H1 (cell line): ENCODE data around the gene CCDC196. TPM values are rescaled to one million over a fixed set of nuclear protein-coding genes. Genes with fewer than 3 reads are reported as not detected.

ENCODE experiments used
- CTCF ChIA-PET: fragments of 300-600 bp; sonication (Branson Sonifier 250); formaldehyde crosslinking; loops from one replicate; lab custom pipeline; 2021; ENCODE audit not compliant: partially characterized antibody; lab: Charles Lee
- POLR2A ChIA-PET: fragments of 300-600 bp; sonication (Branson Sonifier 250); formaldehyde crosslinking; loops from one replicate; lab custom pipeline; 2021; ENCODE audit warnings: inconsistent platforms; ENCODE audit not compliant: partially characterized antibody; lab: Charles Lee
- DNase-seq, 2 experiments: peaks; one replicate each; pipeline versions ENCODE4 v3.0.0 to v3.0.0-alpha.2; 2010 to 2022; ENCODE audit warnings: low spot score in 2 of 2, low read depth in 1 of 2, mixed read lengths in 1 of 2
- FAIRE-seq: peaks from 2 replicates; lab custom pipeline; 2011; peaks lifted over from hg19 to GRCh38; lab: Jason Lieb, UNC
- H2AFZ ChIP-seq: 2 replicates; pipeline ENCODE4 v1.8.1; 2012; ENCODE audit warnings: low read length, inconsistent platforms
- H2AK5ac ChIP-seq: 2 replicates; pipeline ENCODE4 v1.6.1; 2013; ENCODE audit warnings: low read depth, low read length
- H2BK120ac ChIP-seq: replicated peaks from 2 replicates; pipeline ENCODE3; 2013; ENCODE audit warnings: low read depth, low read length, inconsistent platforms
- H2BK12ac ChIP-seq: 2 replicates; pipeline ENCODE4 v1.6.1; 2013; ENCODE audit warnings: low read depth, low read length
- H2BK15ac ChIP-seq: 2 replicates; pipeline ENCODE4 v1.6.1; 2013; ENCODE audit warnings: low read length
- H2BK20ac ChIP-seq: 2 replicates; pipeline ENCODE4 v1.6.1; 2013; ENCODE audit warnings: low read length
- H2BK5ac ChIP-seq: 2 replicates; pipeline ENCODE4 v1.6.1; 2013; ENCODE audit warnings: low read depth, low read length
- H3K14ac ChIP-seq: 2 replicates; pipeline ENCODE4 v1.6.1; 2013; ENCODE audit warnings: inconsistent platforms; ENCODE audit not compliant: insufficient read length
- H3K18ac ChIP-seq: 2 replicates; pipeline ENCODE4 v1.6.1; 2013; ENCODE audit warnings: low read length; ENCODE audit errors: extremely low read depth
- H3K23ac ChIP-seq: 2 replicates; pipeline ENCODE4 v1.6.1; 2013; ENCODE audit warnings: inconsistent platforms; ENCODE audit not compliant: insufficient read length
- H3K23me2 ChIP-seq: 2 replicates; pipeline ENCODE4 v1.6.1; 2013; ENCODE audit warnings: low read depth, low read length
- H3K27ac ChIP-seq: 2 replicates; pipeline ENCODE4 v1.6.1; 2011; ENCODE audit warnings: low read depth, low read length, inconsistent platforms
- H3K27me3 ChIP-seq, 4 experiments: replicated peaks in 1 of 4; 1 replicate in 1 of 4; 2 replicates in 3 of 4; pipeline versions ENCODE4 v1.6.1 to v1.8.1; 2011 to 2013; ENCODE audit warnings: low read length in 3 of 4, mild to moderate bottlenecking in 3 of 4, inconsistent platforms in 2 of 4, mixed read lengths in 2 of 4, moderate library complexity in 1 of 4; ENCODE audit not compliant: control insufficient read depth in 3 of 4, insufficient read depth in 3 of 4; ENCODE audit errors: extremely low read depth in 1 of 4
- H3K36me3 ChIP-seq, 4 experiments: 2 replicates each; pipeline versions ENCODE4 v1.6.1 to v1.8.1; 2011 to 2013; ENCODE audit warnings: mild to moderate bottlenecking in 4 of 4, low read length in 3 of 4, moderate library complexity in 2 of 4, control low read depth in 1 of 4, inconsistent platforms in 1 of 4; ENCODE audit not compliant: insufficient read depth in 4 of 4, control insufficient read depth in 2 of 4
- H3K4ac ChIP-seq: replicated peaks from 2 replicates; pipeline ENCODE3; 2013; ENCODE audit warnings: low read length, low read depth, mixed read lengths, inconsistent platforms; ENCODE audit not compliant: insufficient read length
- H3K4me1 ChIP-seq, 4 experiments: replicated peaks in 1 of 4; 1 replicate in 1 of 4; 2 replicates in 3 of 4; pipeline versions ENCODE4 v1.6.1 to v1.8.1; 2011 to 2013; ENCODE audit warnings: low read length in 3 of 4, inconsistent platforms in 2 of 4, mixed read lengths in 1 of 4; ENCODE audit not compliant: insufficient read depth in 4 of 4, control insufficient read depth in 3 of 4
- H3K4me2 ChIP-seq, 2 experiments: 2 replicates each; pipeline versions ENCODE4 v1.6.1 to v1.8.1; 2011 to 2013; ENCODE audit warnings: low read depth in 2 of 2, low read length in 2 of 2, control low read depth in 1 of 2, inconsistent platforms in 1 of 2, mild to moderate bottlenecking in 1 of 2; ENCODE audit not compliant: insufficient read depth in 1 of 2
- H3K4me3 ChIP-seq, 4 experiments: fragments of 200-600, 300-600 bp in 1 of 4; sonication (generic), shearing (Covaris generic), sonication (Bioruptor Twin) in 1 of 4; 2 replicates each; pipeline versions ENCODE4 v1.5.1 to v1.8.1; 2011 to 2016; ENCODE audit warnings: low read length in 4 of 4, low read depth in 3 of 4, control low read depth in 2 of 4, inconsistent platforms in 2 of 4, mild to moderate bottlenecking in 2 of 4, mixed read lengths in 1 of 4, moderate library complexity in 1 of 4; ENCODE audit not compliant: insufficient read depth in 2 of 4; ENCODE audit errors: extremely low read depth in 1 of 4
- H3K56ac ChIP-seq: replicated peaks from 2 replicates; pipeline ENCODE3; 2013; ENCODE audit warnings: low read depth, mild to moderate bottlenecking, mixed read lengths, low read length, inconsistent platforms; ENCODE audit not compliant: insufficient read length
- H3K79me1 ChIP-seq: 2 replicates; pipeline ENCODE4 v1.6.1; 2013; ENCODE audit warnings: low read depth, low read length, control low read depth
- H3K79me2 ChIP-seq, 2 experiments: 2 replicates each; pipeline versions ENCODE4 v1.6.1 to v1.8.1; 2012 to 2013; ENCODE audit warnings: low read length in 2 of 2, mild to moderate bottlenecking in 2 of 2, inconsistent platforms in 1 of 2; ENCODE audit not compliant: insufficient read depth in 2 of 2, control insufficient read depth in 1 of 2
- H3K9ac ChIP-seq, 4 experiments: replicated peaks in 1 of 4; 1 replicate in 1 of 4; 2 replicates in 3 of 4; pipeline versions ENCODE4 v1.6.1 to v1.8.1; 2011 to 2013; ENCODE audit warnings: low read depth in 3 of 4, low read length in 3 of 4, control low read depth in 2 of 4, mild to moderate bottlenecking in 2 of 4, moderate library complexity in 2 of 4, inconsistent platforms in 1 of 4; ENCODE audit errors: extremely low read depth in 1 of 4
- H3K9me3 ChIP-seq, 2 experiments: 2 replicates each; pipeline versions ENCODE4 v1.6.1 to v1.8.1; 2012 to 2013; ENCODE audit warnings: mild to moderate bottlenecking in 2 of 2, moderate library complexity in 2 of 2, control low read depth in 1 of 2, inconsistent platforms in 1 of 2, low read depth in 1 of 2, low read length in 1 of 2, mixed read lengths in 1 of 2; ENCODE audit not compliant: insufficient read depth in 2 of 2
- H4K20me1 ChIP-seq, 2 experiments: replicated peaks in 1 of 2; 2 replicates each; pipeline versions ENCODE3 to v1.8.1; 2011 to 2013; ENCODE audit warnings: inconsistent platforms in 2 of 2, low read length in 2 of 2, mild to moderate bottlenecking in 1 of 2; ENCODE audit not compliant: insufficient read depth in 2 of 2, control insufficient read depth in 1 of 2
- H4K5ac ChIP-seq: 2 replicates; pipeline ENCODE4 v1.6.1; 2013; ENCODE audit warnings: low read length, low read depth, mixed read lengths, inconsistent platforms; ENCODE audit not compliant: insufficient read length
- H4K8ac ChIP-seq: 2 replicates; pipeline ENCODE4 v1.8.0; 2013; ENCODE audit warnings: mild to moderate bottlenecking, moderate library complexity, low read length, inconsistent platforms; ENCODE audit not compliant: insufficient read depth; ENCODE audit errors: extremely low read depth
- H4K91ac ChIP-seq: replicated peaks from 2 replicates; pipeline ENCODE3; 2013; ENCODE audit warnings: low read length, mixed read lengths, inconsistent platforms; ENCODE audit not compliant: insufficient read length
- ATF2 ChIP-seq: IDR thresholded peaks from 2 replicates; pipeline ENCODE4 v1.6.1; 2012; ENCODE audit warnings: low read length, inconsistent platforms
- JUND ChIP-seq: IDR thresholded peaks from 2 replicates; pipeline ENCODE4 v1.6.1; 2011; ENCODE audit warnings: mild to moderate bottlenecking, improper control_type of control experiment, low read length
- POLR2AphosphoS5 ChIP-seq: IDR thresholded peaks from 2 replicates; pipeline ENCODE4 v1.6.1; 2011; ENCODE audit warnings: low read depth, low read length
- RBBP5 ChIP-seq: IDR thresholded peaks from 2 replicates; pipeline ENCODE4 v1.7.1; 2012; ENCODE audit warnings: low read depth, mild to moderate bottlenecking, inconsistent platforms, low read length, moderate library complexity, borderline replicate concordance
- RFX5 ChIP-seq: IDR thresholded peaks from 2 replicates; pipeline ENCODE4 v1.6.1; 2011; ENCODE audit warnings: low read depth, low read length, improper control_type of control experiment, borderline replicate concordance
- RNF2 ChIP-seq: fragments of 200-900, 300-1000 bp; sonication (generic); IDR thresholded peaks from 2 replicates; pipeline ENCODE4 v1.7.1; 2016; ENCODE audit warnings: borderline replicate concordance, low read depth, mild to moderate bottlenecking, antibody characterized with exemption, low read length; ENCODE audit not compliant: poor library complexity, severe bottlenecking; ENCODE audit errors: missing control alignments
- SP2 ChIP-seq: IDR thresholded peaks from 2 replicates; pipeline ENCODE4 v1.6.1; 2012; ENCODE audit warnings: mild to moderate bottlenecking, low read length, inconsistent platforms
- WGBS, 2 experiments: shearing (Covaris generic) in 1 of 2; methylation state at CpG; one replicate each; pipeline versions ENCODE4 v1.1.6 to v1.1.7; 2013 to 2015; ENCODE audit warnings: low lambda C conversion rate in 2 of 2, mixed read lengths in 2 of 2, inconsistent platforms in 1 of 2, low coverage in 1 of 2, missing lambda C conversion rate in 1 of 2; ENCODE audit not compliant: insufficient replicate concordance in 2 of 2, insufficient coverage in 1 of 2, insufficient read length in 1 of 2; ENCODE audit errors: extremely low coverage in 1 of 2, missing lambda C conversion rate in 1 of 2; 5-methylcytosine and 5-hydroxymethylcytosine counted together
- polyA plus RNA-seq, 7 experiments: library from polyadenylated mRNA; depleted of rRNA in 3 of 7; stranded (reverse) in 5 of 7; unstranded in 2 of 7; fragments of >200 nt in 5 of 7; fragments of 200-250 nt in 2 of 7; gene quantifications; 1 replicate in 5 of 7; 2 replicates in 1 of 7; 4 replicates in 1 of 7; pipeline versions ENCODE4 v1.2.1 to v1.2.3, GENCODE V29; 2011 to 2013; ENCODE audit warnings: missing spikeins in 2 of 7, mixed read lengths in 2 of 7
- total RNA-seq: library from RNA; stranded (reverse); fragmentation: NEBNext Ultra II Directional; extraction: Animal tissue kit (Norgen Biotek cat#: 25700); gene quantifications from 2 replicates; pipeline ENCODE4 v1.2.1, GENCODE V29; 2021

Gene CCDC196
- total and polyA plus RNA-seq, 2 of the 8 experiments (the other 6 are each of a cell fraction or from before 2014, with no cell fraction given) = not detected

DNA sequence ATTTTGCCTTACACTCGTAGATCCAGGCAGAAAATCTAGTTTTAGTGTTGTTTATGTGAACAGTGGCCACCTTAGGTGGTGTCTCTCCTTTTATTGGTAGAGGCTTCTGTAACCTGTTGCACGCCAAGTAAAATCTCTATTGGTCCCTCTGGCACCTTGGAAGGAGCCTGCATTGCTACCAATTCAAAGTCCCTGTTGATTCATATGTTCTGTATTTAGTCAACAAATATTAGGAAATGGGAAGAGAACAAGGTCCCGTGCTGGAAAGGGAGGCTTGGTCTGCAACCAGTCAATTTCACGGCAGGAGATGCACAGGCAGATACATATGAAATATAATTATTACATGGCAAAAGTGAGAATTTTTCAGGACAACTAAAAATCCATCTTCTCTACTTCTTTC, 15.4 kb downstream of the CCDC196 start:
- POLR2A ChIA-PET = no interaction called here
- 91% methylated on average over 4 of the region's 4 CpGs; no CpG with 5 or more reads in 1 of the 2 experiments for WGBS, 2 experiments
- H2BK120ac ChIP-seq = no peak overlapping the region

More for the DNA sequence above, 15.4 kb downstream of the CCDC196 start:
- Histone ChIP-seq H3K14ac (no peak overlapping the region), H3K23ac (no peak overlapping the region), H3K27me3 (no peaks in the 10 kb centered on the region), H4K91ac (no peak overlapping the region), H3K4me2 (no peak overlapping the region), H2BK5ac (no peak overlapping the region), H3K79me2 (no peaks in the 10 kb centered on the region), H3K4me1 (no peaks in the 10 kb centered on the region), H2AK5ac (no peak overlapping the region), H4K8ac (no peak overlapping the region), H4K20me1 (no peaks in the 10 kb centered on the region), H4K5ac (no peak overlapping the region), H3K23me2 (no peaks in the 10 kb centered on the region), H3K36me3 (no peaks in the 10 kb centered on the region), H3K4me3 (no peak overlapping the region), H3K4ac (no peak overlapping the region), H3K9me3 (no peaks in the 10 kb centered on the region), H3K9ac (no peak overlapping the region), H2BK15ac (no peak overlapping the region), H2BK20ac (no peak overlapping the region), H2AFZ (no peak overlapping the region), H3K56ac (no peak overlapping the region), H3K79me1 (no peaks in the 10 kb centered on the region), H3K27ac (no peak overlapping the region), H3K18ac (no peak overlapping the region), H2BK12ac (no peak overlapping the region)
- DNase-seq = no peak
- no peak for TF ChIP-seq RNF2
- TF ChIP-seq POLR2AphosphoS5 = no peak
- no peak for TF ChIP-seq ATF2
- TF ChIP-seq RBBP5 = no peak
- TF ChIP-seq SP2 = no peak
- no peak for TF ChIP-seq RFX5
- TF ChIP-seq JUND = no peak
- no peak for FAIRE-seq
- CTCF ChIA-PET = no interaction called here
